ENCODE data around the gene SVOPL.
A peak's percentile ranks its signal among the peaks of the same experiment; 100 is the strongest.
"Not testable (repeated sequence)": the region's sequence is repeated elsewhere in the genome, so short reads cannot be mapped to it uniquely, and the experiment has no call there.

The SVOPL gene

DNA sequence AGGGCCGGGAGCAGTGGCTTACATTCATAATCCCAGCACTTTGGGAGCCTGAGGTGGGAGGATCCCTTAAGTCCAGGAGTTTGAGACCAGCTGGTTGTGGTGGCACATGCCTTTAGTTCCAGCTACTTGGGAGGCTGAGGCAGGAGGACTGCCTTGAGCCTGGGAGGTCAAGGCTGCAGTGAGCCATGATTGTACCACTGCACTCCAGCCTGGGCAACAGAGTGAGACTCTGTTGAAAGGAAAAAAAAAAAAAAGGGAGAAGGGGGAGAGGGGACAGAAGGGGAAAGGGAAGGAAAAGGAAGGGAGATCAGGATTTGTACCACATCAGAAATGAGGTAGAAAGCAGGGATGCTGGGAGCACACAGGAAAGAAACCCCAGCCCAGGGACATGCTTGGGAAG lies 38.7 kb upstream of the SVOPL start:
- ChIA-PET POLR2A (no interaction called here), CTCF (interaction anchor here (1.6 to 1.9 kb wide), 4 partner anchors 12 to 133 kb away, joined by 3 to 6 read pairs (median 6); no protein-coding TSS in a partner anchor)
- Histone ChIP-seq H3K36me3 (ENCODE audit: control insufficient read depth in 4 of 4, insufficient read depth in 4 of 4, low read length in 3 of 4) (no peaks in the 10 kb centered on the region), H3K27me3 (replicated peaks in 2 of 5; ENCODE audit: control insufficient read depth in 4 of 5, insufficient read depth in 5 of 5, low read length in 4 of 5) (no peaks in the 10 kb centered on the region), H3K4me3 (ENCODE audit: control insufficient read depth in 1 of 7, extremely low read depth in 1 of 7, insufficient read depth in 4 of 7, low read depth in 2 of 7, low read length in 6 of 7) (no peak overlapping the region), H3K9me3 (ENCODE audit: control extremely low read depth in 1 of 5, control insufficient read depth in 4 of 5, insufficient read depth in 2 of 5, low read depth in 1 of 5, low read length in 4 of 5) (no peaks in the 10 kb centered on the region), H3K27ac (ENCODE audit: insufficient read depth in 1 of 2, low read depth in 1 of 2, low read length in 2 of 2, poor library complexity in 1 of 2, severe bottlenecking in 2 of 2) (no peak overlapping the region), H3K4me1 (ENCODE audit: control extremely low read depth in 1 of 4, control insufficient read depth in 4 of 4, insufficient read depth in 4 of 4, low read length in 3 of 4) (peaks cover 0 to 9% (median 4%) of the 10 kb centered on the region in 4 experiments)
- DNase-seq: no peak
- WGBS (ENCODE audit: insufficient coverage): 100% methylated on average over 1 of the region's 1 CpG

DNA sequence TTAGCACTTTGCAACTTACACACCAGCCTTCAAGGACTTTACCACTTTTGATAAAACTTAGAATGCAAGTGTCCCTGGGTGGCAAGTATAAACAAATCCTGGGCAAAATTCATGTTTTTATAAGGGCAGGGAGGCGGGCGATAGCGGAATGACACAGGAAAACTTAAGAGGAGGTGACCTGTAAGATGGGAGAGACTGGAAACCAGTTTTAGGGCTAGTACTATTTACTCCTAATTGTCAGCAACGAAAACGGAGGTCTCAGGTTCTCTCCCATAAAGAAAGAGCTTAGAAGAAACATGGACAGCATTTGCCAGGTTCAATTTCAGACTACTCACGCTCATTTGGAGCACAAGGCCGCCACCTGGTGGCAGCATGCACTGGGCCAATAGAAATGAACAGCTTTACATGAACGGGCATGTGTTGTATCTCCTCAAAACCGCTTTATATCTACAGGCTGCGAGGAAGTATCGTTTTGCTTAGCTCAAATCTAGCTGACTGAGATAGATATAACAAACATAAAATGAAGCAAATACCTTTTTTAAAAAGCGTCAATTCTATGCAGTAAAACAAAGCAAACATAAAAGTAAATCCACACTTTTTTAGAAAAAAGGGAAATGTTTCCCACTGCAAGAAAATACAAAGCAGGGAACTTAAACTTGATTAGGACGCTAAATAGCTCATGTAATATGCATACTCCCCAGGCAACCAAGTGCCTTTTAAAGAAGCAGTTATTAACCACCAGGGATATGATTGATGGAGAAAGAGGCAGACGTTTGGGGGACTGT lies 37.6 kb upstream of the SVOPL start:
- Histone ChIP-seq H3K4me1 (ENCODE audit: control extremely low read depth in 1 of 4, control insufficient read depth in 4 of 4, insufficient read depth in 4 of 4, low read length in 3 of 4) (peaks cover 0 to 9% (median 4%) of the 10 kb centered on the region in 4 experiments), H3K9me3 (ENCODE audit: control extremely low read depth in 1 of 5, control insufficient read depth in 4 of 5, insufficient read depth in 2 of 5, low read depth in 1 of 5, low read length in 4 of 5) (no peaks in the 10 kb centered on the region), H3K36me3 (ENCODE audit: control insufficient read depth in 4 of 4, insufficient read depth in 4 of 4, low read length in 3 of 4) (no peaks in the 10 kb centered on the region), H3K27ac (ENCODE audit: insufficient read depth in 1 of 2, low read depth in 1 of 2, low read length in 2 of 2, poor library complexity in 1 of 2, severe bottlenecking in 2 of 2) (no peak overlapping the region), H3K27me3 (replicated peaks in 2 of 5; ENCODE audit: control insufficient read depth in 4 of 5, insufficient read depth in 5 of 5, low read length in 4 of 5) (no peaks in the 10 kb centered on the region), H3K4me3 (ENCODE audit: control insufficient read depth in 1 of 7, extremely low read depth in 1 of 7, insufficient read depth in 4 of 7, low read depth in 2 of 7, low read length in 6 of 7) (no peak overlapping the region)
- ChIA-PET POLR2A (interaction anchor here (0.6 to 1.9 kb wide), 6 partner anchors 12 to 737 kb away, joined by 3 to 5 read pairs (median 3); partner anchors contain the start of gene CREB3L2), CTCF (interaction anchor here (0.6 to 1.9 kb wide), 37 partner anchors 10 to 731 kb away, joined by 3 to 9 read pairs (median 4); no protein-coding TSS in a partner anchor)
- peak; percentile 88 to 96 (median 93) for DNase-seq
- WGBS (ENCODE audit: insufficient coverage): 30% methylated on average over 12 of the region's 14 CpGs

GRCh38 chr7:138738114-138738513 lies 37.0 kb upstream of the SVOPL start:
- no peak overlapping the region for H3K27ac ChIP-seq (ENCODE audit: insufficient read depth in 1 of 2, low read depth in 1 of 2, low read length in 2 of 2, poor library complexity in 1 of 2, severe bottlenecking in 2 of 2)
- H3K4me1 ChIP-seq (ENCODE audit: control extremely low read depth in 1 of 4, control insufficient read depth in 4 of 4, insufficient read depth in 4 of 4, low read length in 3 of 4): peaks cover 0 to 9% (median 4%) of the 10 kb centered on the region in 4 experiments
- H3K36me3 ChIP-seq (ENCODE audit: control insufficient read depth in 4 of 4, insufficient read depth in 4 of 4, low read length in 3 of 4): no peaks in the 10 kb centered on the region
- ChIA-PET POLR2A (interaction anchor here (0.9 to 1.9 kb wide), 3 partner anchors 20 to 263 kb away, joined by 3 to 5 read pairs (median 4); no protein-coding TSS in a partner anchor), CTCF (interaction anchor here (0.6 to 1.9 kb wide), 25 partner anchors 11 to 730 kb away, joined by 3 to 9 read pairs (median 4); no protein-coding TSS in a partner anchor)
- 92% methylated on average over 2 of the region's 3 CpGs for WGBS (ENCODE audit: insufficient coverage)
- DNase-seq: no peak
- H3K9me3 ChIP-seq (ENCODE audit: control extremely low read depth in 1 of 5, control insufficient read depth in 4 of 5, insufficient read depth in 2 of 5, low read depth in 1 of 5, low read length in 4 of 5): no peaks in the 10 kb centered on the region
- H3K27me3 ChIP-seq (replicated peaks in 2 of 5; ENCODE audit: control insufficient read depth in 4 of 5, insufficient read depth in 5 of 5, low read length in 4 of 5): no peaks in the 10 kb centered on the region
- no peak overlapping the region for H3K4me3 ChIP-seq (ENCODE audit: control insufficient read depth in 1 of 7, extremely low read depth in 1 of 7, insufficient read depth in 4 of 7, low read depth in 2 of 7, low read length in 6 of 7)

- H3K36me3 ChIP-seq (ENCODE audit: control insufficient read depth in 4 of 4, insufficient read depth in 4 of 4, low read length in 3 of 4): no peaks in the 10 kb centered on the region
- H3K27ac ChIP-seq (ENCODE audit: insufficient read depth in 1 of 2, low read depth in 1 of 2, low read length in 2 of 2, poor library complexity in 1 of 2, severe bottlenecking in 2 of 2): no peak overlapping the region
- DNase-seq: no peak
- ChIA-PET CTCF (no interaction called here), POLR2A (interaction anchor here (0.6 kb wide), 1 partner anchor 18 kb away, joined by 3 read pairs; no protein-coding TSS in a partner anchor)
- 98% methylated on average over 4 of the region's 6 CpGs for WGBS (ENCODE audit: insufficient coverage)
- no peak overlapping the region for H3K4me3 ChIP-seq (ENCODE audit: control insufficient read depth in 1 of 7, extremely low read depth in 1 of 7, insufficient read depth in 4 of 7, low read depth in 2 of 7, low read length in 6 of 7)
- H3K4me1 ChIP-seq (ENCODE audit: control extremely low read depth in 1 of 4, control insufficient read depth in 4 of 4, insufficient read depth in 4 of 4, low read length in 3 of 4): peaks cover 0 to 9% (median 4%) of the 10 kb centered on the region in 4 experiments
- no peaks in the 10 kb centered on the region for H3K9me3 ChIP-seq (ENCODE audit: control extremely low read depth in 1 of 5, control insufficient read depth in 4 of 5, insufficient read depth in 2 of 5, low read depth in 1 of 5, low read length in 4 of 5)
- no peaks in the 10 kb centered on the region for H3K27me3 ChIP-seq (replicated peaks in 2 of 5; ENCODE audit: control insufficient read depth in 4 of 5, insufficient read depth in 5 of 5, low read length in 4 of 5)
Observed at GRCh38 chr7:138735399-138735798, 34.2 kb upstream of the SVOPL start.

- H3K9me3 ChIP-seq (ENCODE audit: control extremely low read depth in 1 of 5, control insufficient read depth in 4 of 5, insufficient read depth in 2 of 5, low read depth in 1 of 5, low read length in 4 of 5); CTCF ChIA-PET; H3K36me3 ChIP-seq (ENCODE audit: control insufficient read depth in 4 of 4, insufficient read depth in 4 of 4, low read length in 3 of 4); DNase-seq; H3K4me3 ChIP-seq (ENCODE audit: control insufficient read depth in 1 of 7, extremely low read depth in 1 of 7, insufficient read depth in 4 of 7, low read depth in 2 of 7, low read length in 6 of 7); H3K27me3 ChIP-seq (replicated peaks in 2 of 5; ENCODE audit: control insufficient read depth in 4 of 5, insufficient read depth in 5 of 5, low read length in 4 of 5); POLR2A ChIA-PET; H3K27ac ChIP-seq (ENCODE audit: insufficient read depth in 1 of 2, low read depth in 1 of 2, low read length in 2 of 2, poor library complexity in 1 of 2, severe bottlenecking in 2 of 2); H3K4me1 ChIP-seq (ENCODE audit: control extremely low read depth in 1 of 4, control insufficient read depth in 4 of 4, insufficient read depth in 4 of 4, low read length in 3 of 4): not testable (repeated sequence)
- 100% methylated on average over 2 of the region's 5 CpGs for WGBS (ENCODE audit: insufficient coverage)
Observed at GRCh38 chr7:138731733-138732132, 30.6 kb upstream of the SVOPL start.

GRCh38 chr7:138729444-138729843 lies 28.3 kb upstream of the SVOPL start:
- Histone ChIP-seq H3K9me3 (ENCODE audit: control extremely low read depth in 1 of 5, control insufficient read depth in 4 of 5, insufficient read depth in 2 of 5, low read depth in 1 of 5, low read length in 4 of 5) (no peaks in the 10 kb centered on the region), H3K4me3 (ENCODE audit: control insufficient read depth in 1 of 7, extremely low read depth in 1 of 7, insufficient read depth in 4 of 7, low read depth in 2 of 7, low read length in 6 of 7) (no peak overlapping the region), H3K27ac (ENCODE audit: insufficient read depth in 1 of 2, low read depth in 1 of 2, low read length in 2 of 2, poor library complexity in 1 of 2, severe bottlenecking in 2 of 2) (no peak overlapping the region), H3K27me3 (replicated peaks in 2 of 5; ENCODE audit: control insufficient read depth in 4 of 5, insufficient read depth in 5 of 5, low read length in 4 of 5) (no peaks in the 10 kb centered on the region), H3K4me1 (ENCODE audit: control extremely low read depth in 1 of 4, control insufficient read depth in 4 of 4, insufficient read depth in 4 of 4, low read length in 3 of 4) (no peaks in the 10 kb centered on the region), H3K36me3 (ENCODE audit: control insufficient read depth in 4 of 4, insufficient read depth in 4 of 4, low read length in 3 of 4) (no peaks in the 10 kb centered on the region)
- CTCF ChIA-PET: interaction anchor here (0.6 kb wide), 1 partner anchor 287 kb away, joined by 5 read pairs; no protein-coding TSS in a partner anchor
- no peak for DNase-seq
- WGBS (ENCODE audit: insufficient coverage): 95% methylated on average over 6 of the region's 9 CpGs
- POLR2A ChIA-PET: no interaction called here
